Activated naive CD4-positive, alpha-beta T cell treated with anti-CD3 and anti-CD28 coated beads for 36 hours (primary cell): Measurements from ENCODE around the gene POLR2M. TPM values are rescaled to one million over a fixed set of nuclear protein-coding genes. Genes with fewer than 3 reads are reported as not detected.

ENCODE experiments used
- CTCF ChIA-PET: fragments of 350-600 bp; sonication (Branson Sonifier 250); formaldehyde crosslinking; loops from one replicate; lab custom pipeline; 2021; ENCODE audit warnings: antibody characterized with exemption; lab: Charles Lee
- DNase-seq: peaks from one replicate; pipeline ENCODE4 v3.0.0-alpha.2; 2020
- H3K27ac Mint-ChIP-seq: one replicate; pipeline ENCODE4 v1.8.0; 2021; ENCODE audit warnings: mild to moderate bottlenecking, mixed read lengths
- H3K27me3 Mint-ChIP-seq: one replicate; pipeline ENCODE4 v1.8.0; 2021; ENCODE audit warnings: low read depth, mixed read lengths
- H3K36me3 Mint-ChIP-seq: one replicate; pipeline ENCODE4 v1.8.0; 2021; ENCODE audit warnings: low read depth, mixed read lengths
- H3K4me1 Mint-ChIP-seq: one replicate; pipeline ENCODE4 v1.8.0; 2021; ENCODE audit warnings: low read depth, mixed read lengths
- H3K4me3 Mint-ChIP-seq: one replicate; pipeline ENCODE4 v1.8.0; 2021; ENCODE audit warnings: mild to moderate bottlenecking, moderate library complexity, mixed read lengths
- H3K9me3 Mint-ChIP-seq: one replicate; pipeline ENCODE4 v1.8.0; 2021; ENCODE audit warnings: mixed read lengths
- intact Hi-C: fragments of 100-400 bp; cut with micrococcal nuclease; formaldehyde crosslinking; loops from one replicate; pipeline ENCODE4 v1.15.1; 2023
- total RNA-seq, 2 experiments: library from RNA; stranded (reverse); gene quantifications; one replicate each; pipeline ENCODE4 v1.2.3, GENCODE V29; 2021

Gene POLR2M
- total RNA-seq, 2 experiments from 2014 or later: 107 to 114 TPM

DNA sequence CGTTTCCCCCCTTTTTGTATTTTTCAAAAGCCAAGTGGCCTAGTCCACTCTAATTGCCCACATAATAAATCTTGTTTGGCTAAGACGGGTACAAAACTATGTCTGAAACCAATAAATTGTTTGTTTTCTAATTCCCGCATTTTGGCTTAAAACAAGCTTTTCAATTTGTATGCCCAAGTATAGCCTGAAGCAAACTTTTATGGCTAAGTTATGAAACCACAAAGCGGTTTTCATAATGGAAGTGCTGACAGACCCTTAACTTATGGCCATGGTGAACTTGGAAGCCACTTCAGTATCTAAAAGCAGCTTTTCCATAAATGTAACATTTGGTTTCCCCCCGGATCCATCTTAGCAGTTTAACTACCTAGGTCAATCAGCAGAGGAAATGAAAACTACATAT lies 29.9 kb upstream of the POLR2M start:
- Mint-ChIP-seq H3K4me3 (no peak overlapping the region), H3K4me1 (peaks cover 8% of the 10 kb centered on the region), H3K27ac (no peak overlapping the region), H3K36me3 (no peaks in the 10 kb centered on the region), H3K27me3 (no peaks in the 10 kb centered on the region), H3K9me3 (no peaks in the 10 kb centered on the region)
- CTCF ChIA-PET: interaction anchor here (0.6 to 0.7 kb wide), 2 partner anchors 8 to 402 kb away, joined by 3 read pairs; no protein-coding TSS in a partner anchor
- no peak for DNase-seq
- intact Hi-C loops: no loop called here

DNA sequence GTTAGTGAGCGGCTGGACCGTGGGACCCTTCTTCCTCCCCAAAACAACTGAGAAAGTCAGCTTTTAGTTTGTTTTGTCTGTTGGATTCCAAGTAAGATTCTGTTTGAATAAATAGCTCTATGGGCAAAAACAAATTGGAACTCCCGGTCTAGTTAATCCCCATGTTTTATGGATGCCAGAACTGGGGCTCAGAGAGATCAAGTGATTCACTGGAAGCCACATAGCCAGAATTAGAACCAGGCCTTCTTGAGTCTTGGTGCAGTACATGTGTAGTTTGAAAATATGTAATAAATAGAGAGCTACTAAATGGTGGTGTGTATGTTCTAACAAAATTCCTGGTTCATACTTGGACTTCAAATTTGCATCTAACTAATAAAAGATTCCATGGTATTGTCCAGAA lies 29.3 kb upstream of the POLR2M start:
- Mint-ChIP-seq H3K27me3 (no peaks in the 10 kb centered on the region), H3K4me1 (peaks cover 8% of the 10 kb centered on the region), H3K4me3 (no peak overlapping the region), H3K9me3 (no peaks in the 10 kb centered on the region), H3K27ac (no peak overlapping the region), H3K36me3 (no peaks in the 10 kb centered on the region)
- CTCF ChIA-PET: interaction anchor here (0.6 kb wide), 1 partner anchor 402 kb away, joined by 3 read pairs; no protein-coding TSS in a partner anchor
- DNase-seq: no peak
- intact Hi-C loops: no loop called here

DNA sequence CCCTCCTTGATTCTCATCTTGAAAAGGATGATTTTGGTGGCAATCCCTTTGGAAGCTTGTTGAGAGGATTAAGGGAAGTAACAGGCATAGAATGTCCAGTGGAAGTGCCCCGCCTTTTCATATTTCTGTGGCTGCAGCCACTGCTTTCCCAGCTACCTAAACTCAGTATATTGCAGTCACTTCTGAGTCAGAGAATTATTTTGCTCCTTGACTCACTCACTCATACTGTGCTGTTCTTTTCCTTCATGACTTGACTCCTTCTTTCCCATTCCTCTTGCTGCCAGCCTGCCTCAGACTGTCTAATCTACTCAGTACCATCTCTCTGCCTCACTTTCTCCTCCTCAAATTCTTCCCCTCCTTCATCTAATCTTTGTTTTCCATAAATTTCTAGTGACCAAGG lies 26.5 kb upstream of the POLR2M start:
- intact Hi-C loops: no loop called here
- H3K27ac Mint-ChIP-seq: no peak overlapping the region
- H3K36me3 Mint-ChIP-seq: no peaks in the 10 kb centered on the region
- peaks cover 8% of the 10 kb centered on the region for H3K4me1 Mint-ChIP-seq
- DNase-seq: no peak
- no peak overlapping the region for H3K4me3 Mint-ChIP-seq
- H3K27me3 Mint-ChIP-seq: no peaks in the 10 kb centered on the region
- no peaks in the 10 kb centered on the region for H3K9me3 Mint-ChIP-seq
- CTCF ChIA-PET: no interaction called here

DNA sequence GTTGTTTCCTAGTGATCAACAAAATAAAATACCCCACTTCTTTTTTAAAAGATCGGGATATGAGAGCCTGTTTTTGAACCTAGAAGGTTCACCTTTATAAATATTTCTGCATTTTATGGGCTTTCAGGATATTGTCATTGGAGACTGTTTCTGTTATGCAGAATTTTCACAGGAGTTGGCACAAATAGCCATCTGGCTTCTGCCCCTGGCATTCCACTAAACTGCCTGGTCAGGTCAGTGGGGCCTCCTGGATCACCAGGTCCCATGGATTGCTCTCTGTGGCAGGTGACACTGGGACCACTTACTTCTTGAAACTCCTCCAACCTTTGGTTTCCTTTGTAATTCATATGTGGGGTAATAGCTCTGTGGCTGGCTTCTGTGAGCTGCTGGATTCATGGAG lies 25.5 kb upstream of the POLR2M start:
- no peak for DNase-seq
- no peaks in the 10 kb centered on the region for H3K27me3 Mint-ChIP-seq
- H3K27ac Mint-ChIP-seq: no peak overlapping the region
- H3K4me1 Mint-ChIP-seq: peaks cover 8% of the 10 kb centered on the region
- no peak overlapping the region for H3K4me3 Mint-ChIP-seq
- CTCF ChIA-PET: interaction anchor here (1.5 kb wide), 1 partner anchor 39 kb away, joined by 3 read pairs; no protein-coding TSS in a partner anchor
- H3K36me3 Mint-ChIP-seq: no peaks in the 10 kb centered on the region
- no peaks in the 10 kb centered on the region for H3K9me3 Mint-ChIP-seq
- intact Hi-C loops: no loop called here

DNA sequence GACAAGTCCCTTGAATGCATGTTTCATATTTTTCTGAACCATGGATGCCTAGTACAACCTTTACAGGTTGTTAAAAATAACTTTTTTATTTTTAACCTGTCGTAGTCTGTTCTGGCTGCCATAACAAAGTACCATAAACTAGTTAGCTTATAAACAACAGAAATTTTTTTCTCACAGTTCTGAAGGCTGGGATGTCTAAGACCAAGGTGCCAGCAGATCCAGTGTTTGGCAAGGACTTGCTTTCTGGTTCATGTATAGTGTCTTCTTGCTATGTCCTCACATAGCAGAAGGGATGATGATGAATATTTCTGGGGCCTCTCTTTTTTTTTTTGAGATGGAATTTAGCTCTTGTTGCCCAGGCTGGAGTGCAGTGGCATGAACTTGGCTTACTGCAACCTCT lies 23.0 kb upstream of the POLR2M start:
- Mint-ChIP-seq H3K36me3 (no peaks in the 10 kb centered on the region), H3K27me3 (no peaks in the 10 kb centered on the region), H3K9me3 (no peaks in the 10 kb centered on the region), H3K27ac (no peak overlapping the region), H3K4me1 (peaks cover 8% of the 10 kb centered on the region), H3K4me3 (no peak overlapping the region)
- intact Hi-C loops: no loop called here
- CTCF ChIA-PET: interaction anchor here (0.8 kb wide), 1 partner anchor 388 kb away, joined by 3 read pairs; no protein-coding TSS in a partner anchor
- DNase-seq: no peak

DNA sequence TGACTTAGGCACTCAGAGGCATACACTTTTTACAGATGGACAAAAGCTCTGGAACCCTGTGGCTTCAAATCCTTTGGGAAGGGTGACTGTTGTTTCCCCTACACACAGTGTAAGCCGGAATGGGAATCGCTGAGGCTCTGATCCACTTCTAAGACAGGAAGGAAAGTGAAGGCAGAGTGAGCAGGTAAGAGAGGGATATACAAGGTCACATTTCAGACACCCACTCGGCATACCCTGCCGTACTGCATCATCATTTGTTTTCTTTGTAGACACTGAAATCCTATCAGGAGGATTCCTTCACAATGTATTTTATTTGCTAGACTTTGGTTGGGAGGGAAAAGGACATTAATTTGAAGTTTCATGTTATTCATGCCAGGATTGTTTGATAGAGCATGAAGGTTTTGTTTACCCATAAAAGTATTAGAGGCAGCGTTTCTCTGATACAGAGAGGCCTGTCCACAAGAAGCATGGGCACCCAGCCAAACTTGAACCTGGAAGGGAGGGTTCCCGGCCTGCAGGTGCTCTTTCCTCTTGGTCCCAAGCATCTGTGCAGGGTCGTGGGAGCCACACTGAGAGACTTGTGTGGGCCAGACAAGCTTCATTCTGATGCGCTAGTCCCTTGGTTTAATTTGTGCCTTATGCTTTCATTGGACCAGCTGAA lies 21.9 kb upstream of the POLR2M start:
- intact Hi-C loops: no loop called here
- no peak for DNase-seq
- no peaks in the 10 kb centered on the region for H3K9me3 Mint-ChIP-seq
- CTCF ChIA-PET: interaction anchor here (0.6 kb wide), 1 partner anchor 47 kb away, joined by 3 read pairs; no protein-coding TSS in a partner anchor
- H3K4me3 Mint-ChIP-seq: no peak overlapping the region
- no peaks in the 10 kb centered on the region for H3K27me3 Mint-ChIP-seq
- H3K4me1 Mint-ChIP-seq: peaks cover 8% of the 10 kb centered on the region
- no peaks in the 10 kb centered on the region for H3K36me3 Mint-ChIP-seq
- H3K27ac Mint-ChIP-seq: no peak overlapping the region

DNA sequence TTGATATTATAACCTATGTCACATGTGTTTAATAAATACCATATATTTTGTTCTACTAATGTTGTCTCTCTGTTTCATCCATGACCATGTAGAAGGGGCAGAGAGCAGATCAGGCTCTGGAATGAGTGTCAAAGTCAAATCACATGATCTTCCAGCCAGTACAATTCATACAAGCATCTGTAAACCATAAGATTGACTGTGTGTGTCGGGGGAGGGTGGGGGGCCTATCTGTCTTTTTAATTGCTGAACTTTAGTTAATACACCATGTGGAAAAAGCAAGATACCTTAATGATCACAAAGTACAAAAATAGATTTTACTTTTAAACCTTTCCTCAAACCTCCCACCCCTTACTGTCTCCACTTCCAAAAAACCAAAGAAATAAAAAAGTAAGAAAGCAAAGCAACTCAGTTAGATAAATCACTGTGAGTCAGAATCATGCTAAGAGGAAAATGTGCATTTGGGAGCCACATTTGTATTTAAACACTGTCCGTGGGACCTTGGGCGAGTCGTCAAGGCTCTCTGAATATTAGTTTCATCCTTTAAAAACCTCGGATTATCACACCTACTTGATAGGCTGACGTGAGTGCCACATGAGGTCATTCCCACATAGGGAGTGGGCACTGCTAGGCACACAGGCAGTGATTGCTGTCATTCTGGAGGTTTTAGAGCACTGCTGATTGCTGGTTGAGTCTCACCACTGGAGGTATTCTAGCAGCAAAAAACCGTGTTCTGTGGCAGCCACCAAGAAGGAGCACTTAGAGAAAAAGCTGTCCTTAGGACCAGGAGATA lies 21.0 kb upstream of the POLR2M start:
- Mint-ChIP-seq H3K27me3 (no peaks in the 10 kb centered on the region), H3K27ac (no peak overlapping the region), H3K36me3 (no peaks in the 10 kb centered on the region), H3K9me3 (no peaks in the 10 kb centered on the region), H3K4me3 (no peak overlapping the region), H3K4me1 (peaks cover 3% of the 10 kb centered on the region)
- DNase-seq: no peak
- intact Hi-C loops: no loop called here
- CTCF ChIA-PET: interaction anchor here (1.4 kb wide), 1 partner anchor 63 kb away, joined by 4 read pairs; no protein-coding TSS in a partner anchor

DNA sequence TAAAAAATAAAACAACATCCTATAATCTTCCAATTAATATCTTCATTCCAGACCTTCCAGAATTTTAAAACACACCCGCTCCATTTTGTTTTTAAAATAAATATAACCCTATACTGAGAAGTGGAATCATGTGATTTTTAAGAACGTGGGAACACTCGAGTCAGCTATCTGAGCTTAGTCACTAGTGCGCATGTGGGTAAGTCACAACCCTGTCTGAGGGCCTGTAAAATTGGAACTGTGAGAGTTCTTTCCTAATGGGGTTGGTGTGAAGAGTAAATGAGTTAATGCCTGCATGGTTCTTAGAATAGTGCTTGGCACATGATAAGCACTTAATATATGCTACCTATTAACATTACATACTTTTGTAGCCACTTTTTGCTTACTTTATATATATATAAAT lies 19.9 kb upstream of the POLR2M start:
- Mint-ChIP-seq H3K4me3 (no peak overlapping the region), H3K27ac (no peak overlapping the region), H3K27me3 (no peaks in the 10 kb centered on the region), H3K9me3 (no peaks in the 10 kb centered on the region), H3K36me3 (no peaks in the 10 kb centered on the region), H3K4me1 (no peaks in the 10 kb centered on the region)
- DNase-seq: no peak
- intact Hi-C loops: no loop called here
- CTCF ChIA-PET: interaction anchor here (1.4 kb wide), 1 partner anchor 62 kb away, joined by 4 read pairs; no protein-coding TSS in a partner anchor

DNA sequence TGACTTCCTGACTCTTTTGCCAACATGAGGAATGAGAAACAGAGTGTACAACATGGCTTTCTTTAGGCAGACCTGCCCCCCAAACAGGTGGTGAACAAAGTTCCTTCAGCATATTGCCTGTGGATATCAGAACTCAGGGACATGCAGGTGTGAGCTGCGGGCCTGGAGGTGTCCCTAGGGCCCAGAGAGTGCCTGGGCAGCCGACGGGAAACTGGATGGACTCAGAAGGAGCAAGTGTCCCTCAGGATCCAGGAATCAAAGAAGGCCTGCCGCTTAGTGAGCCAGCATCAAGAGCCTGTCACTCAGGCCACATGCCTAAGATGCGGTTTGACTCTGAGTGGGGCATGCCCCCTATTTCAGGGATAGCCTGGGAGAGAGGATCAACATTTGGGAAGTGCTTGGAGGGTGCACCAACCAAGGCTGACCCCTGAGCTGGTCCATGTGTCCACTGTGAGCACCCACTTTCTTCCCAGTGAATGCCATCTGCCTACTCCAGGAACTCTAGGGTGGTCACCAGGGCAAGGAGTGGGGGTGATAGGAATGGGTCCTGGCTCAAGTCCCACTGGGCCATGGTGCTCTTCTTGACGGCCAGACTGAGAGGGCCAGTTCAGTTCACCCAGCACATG lies 16.1 kb upstream of the POLR2M start:
- Mint-ChIP-seq H3K4me1 (no peaks in the 10 kb centered on the region), H3K27me3 (no peaks in the 10 kb centered on the region), H3K9me3 (no peaks in the 10 kb centered on the region), H3K4me3 (no peak overlapping the region), H3K27ac (no peak overlapping the region), H3K36me3 (no peaks in the 10 kb centered on the region)
- intact Hi-C loops: no loop called here
- DNase-seq: no peak
- CTCF ChIA-PET: no interaction called here

DNA sequence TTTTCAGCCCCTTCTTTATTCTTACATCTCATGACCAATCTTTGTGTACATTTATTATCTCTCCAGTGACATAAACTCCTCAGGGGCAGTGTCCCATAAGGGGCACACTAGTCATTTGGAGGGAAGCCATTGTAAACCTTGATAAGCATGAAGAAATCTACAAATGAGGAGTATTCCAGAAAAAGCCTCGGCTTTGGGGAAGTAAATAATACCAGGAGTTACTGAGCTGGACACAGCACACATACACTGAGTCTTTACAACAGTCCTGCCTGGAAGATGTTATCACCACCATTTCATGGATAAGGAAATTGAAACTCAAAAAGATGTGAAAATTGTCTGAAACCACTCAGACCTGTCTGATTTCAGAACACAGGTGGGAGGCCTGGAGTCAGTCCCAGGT lies 15.4 kb upstream of the POLR2M start:
- CTCF ChIA-PET: no interaction called here

DNA sequence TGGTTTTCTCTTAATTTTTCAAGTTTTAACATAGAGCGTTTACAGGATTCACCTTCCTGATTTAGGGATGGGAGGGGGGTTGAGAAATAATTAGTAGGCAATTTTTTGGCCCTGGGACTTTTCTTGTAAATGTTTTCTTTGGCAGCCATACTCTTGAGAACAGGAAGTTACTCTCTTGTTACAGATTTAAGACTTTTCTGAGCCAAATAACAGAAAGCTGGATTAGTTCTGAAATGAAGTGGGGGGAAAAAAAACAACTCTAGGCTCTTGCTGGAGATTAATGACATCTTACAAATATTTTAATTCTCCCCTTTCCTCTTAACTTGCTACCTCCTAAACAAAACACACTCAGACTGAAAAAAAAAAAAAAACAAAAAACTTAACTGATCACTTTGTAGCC lies 13.8 kb upstream of the POLR2M start:
- no peak for DNase-seq
- Mint-ChIP-seq H3K27ac (no peak overlapping the region), H3K27me3 (no peaks in the 10 kb centered on the region), H3K9me3 (no peaks in the 10 kb centered on the region), H3K4me1 (no peaks in the 10 kb centered on the region), H3K4me3 (no peak overlapping the region), H3K36me3 (no peaks in the 10 kb centered on the region)
- CTCF ChIA-PET: no interaction called here
- intact Hi-C loops: no loop called here

More for the DNA sequence above, 15.4 kb upstream of the POLR2M start:
- Mint-ChIP-seq H3K27ac (no peak overlapping the region), H3K36me3 (no peaks in the 10 kb centered on the region), H3K9me3 (no peaks in the 10 kb centered on the region), H3K4me3 (no peak overlapping the region), H3K4me1 (no peaks in the 10 kb centered on the region), H3K27me3 (no peaks in the 10 kb centered on the region)
- intact Hi-C loops: no loop called here
- no peak for DNase-seq

DNA sequence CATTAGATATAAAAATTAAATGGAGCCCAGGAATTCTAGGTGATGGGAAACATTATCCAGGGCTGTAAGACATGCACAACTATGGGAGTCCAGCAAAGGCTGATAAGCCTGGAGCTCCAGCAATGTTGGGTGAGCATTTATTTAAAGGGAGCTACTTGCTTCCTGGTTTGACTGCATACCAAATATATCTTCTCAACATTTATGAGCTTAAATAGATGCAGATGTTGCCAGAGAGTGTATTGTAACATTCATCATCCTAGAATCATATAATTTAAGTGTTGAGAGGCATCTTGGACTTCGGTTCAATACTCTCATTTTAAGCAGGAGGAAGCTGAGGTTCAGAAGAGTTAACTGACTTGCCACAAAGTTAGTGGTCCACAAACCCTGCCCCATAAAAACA lies 12.2 kb upstream of the POLR2M start:
- DNase-seq: no peak
- CTCF ChIA-PET: interaction anchor here (0.6 kb wide), 1 partner anchor 17 kb away, joined by 3 read pairs; no protein-coding TSS in a partner anchor
- H3K4me1 Mint-ChIP-seq: no peaks in the 10 kb centered on the region
- no peaks in the 10 kb centered on the region for H3K36me3 Mint-ChIP-seq
- no peak overlapping the region for H3K4me3 Mint-ChIP-seq
- no peak overlapping the region for H3K27ac Mint-ChIP-seq
- H3K27me3 Mint-ChIP-seq: no peaks in the 10 kb centered on the region
- intact Hi-C loops: no loop called here
- no peaks in the 10 kb centered on the region for H3K9me3 Mint-ChIP-seq
